GM12891 (cell line): ENCODE data around the gene DOK5.

Experiments
- POLR2A ChIP-seq: IDR thresholded peaks from 2 replicates; pipeline ENCODE4 v1.6.1; 2011; ENCODE audit warnings: low read depth, low read length, control low read depth
- POU2F2 ChIP-seq: IDR thresholded peaks from 2 replicates; pipeline ENCODE4 v1.6.1; 2011; ENCODE audit warnings: low read depth, mild to moderate bottlenecking, control low read depth, low read length, moderate library complexity

DNA sequence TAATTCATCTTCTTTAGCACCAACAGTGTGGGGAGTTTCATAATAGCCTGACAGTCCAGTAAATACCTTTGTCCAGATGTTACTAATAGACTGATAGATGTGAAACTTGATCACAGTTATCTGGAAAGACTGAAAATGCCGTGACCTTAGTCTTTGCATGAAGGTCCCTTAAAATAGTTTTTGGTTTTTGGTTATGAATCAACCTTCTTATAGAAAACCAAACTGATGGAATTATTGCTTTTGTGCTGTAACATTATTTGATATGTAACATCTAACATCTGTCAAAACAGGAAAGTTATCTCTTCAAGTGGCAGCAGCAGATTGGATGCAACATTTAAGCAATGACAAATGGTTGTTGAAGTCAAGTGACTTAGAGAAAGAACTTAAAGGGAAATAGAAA, 190.4 kb downstream of the DOK5 start:
- TF ChIP-seq POU2F2, result no peak
- no peak for TF ChIP-seq POLR2A
